ENCODE results near the gene POMP.

- TF ChIP-seq, protein P1, sequence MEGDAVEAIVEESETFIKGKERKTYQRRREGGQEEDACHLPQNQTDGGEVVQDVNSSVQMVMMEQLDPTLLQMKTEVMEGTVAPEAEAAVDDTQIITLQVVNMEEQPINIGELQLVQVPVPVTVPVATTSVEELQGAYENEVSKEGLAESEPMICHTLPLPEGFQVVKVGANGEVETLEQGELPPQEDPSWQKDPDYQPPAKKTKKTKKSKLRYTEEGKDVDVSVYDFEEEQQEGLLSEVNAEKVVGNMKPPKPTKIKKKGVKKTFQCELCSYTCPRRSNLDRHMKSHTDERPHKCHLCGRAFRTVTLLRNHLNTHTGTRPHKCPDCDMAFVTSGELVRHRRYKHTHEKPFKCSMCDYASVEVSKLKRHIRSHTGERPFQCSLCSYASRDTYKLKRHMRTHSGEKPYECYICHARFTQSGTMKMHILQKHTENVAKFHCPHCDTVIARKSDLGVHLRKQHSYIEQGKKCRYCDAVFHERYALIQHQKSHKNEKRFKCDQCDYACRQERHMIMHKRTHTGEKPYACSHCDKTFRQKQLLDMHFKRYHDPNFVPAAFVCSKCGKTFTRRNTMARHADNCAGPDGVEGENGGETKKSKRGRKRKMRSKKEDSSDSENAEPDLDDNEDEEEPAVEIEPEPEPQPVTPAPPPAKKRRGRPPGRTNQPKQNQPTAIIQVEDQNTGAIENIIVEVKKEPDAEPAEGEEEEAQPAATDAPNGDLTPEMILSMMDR (IDR thresholded peaks at IDR 0.05), result no peak
- TF ChIP-seq, protein P2, sequence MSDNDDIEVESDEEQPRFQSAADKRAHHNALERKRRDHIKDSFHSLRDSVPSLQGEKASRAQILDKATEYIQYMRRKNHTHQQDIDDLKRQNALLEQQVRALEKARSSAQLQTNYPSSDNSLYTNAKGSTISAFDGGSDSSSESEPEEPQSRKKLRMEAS (CRISPR knock-in tag; IDR thresholded peaks at IDR 0.05), result no peak
- TF ChIP-seq NR3C1 (CRISPR knock-in tag; conservative IDR thresholded peaks at IDR 0.05; ENCODE audit: low read depth) (no peak), IRF1 (CRISPR knock-in tag; IDR thresholded peaks at IDR 0.05) (no peak), TP53 (CRISPR knock-in tag; IDR thresholded peaks at IDR 0.05) (no peak), JUN (CRISPR knock-in tag; IDR thresholded peaks at IDR 0.05) (no peak), HMGXB4 (CRISPR knock-in tag; IDR thresholded peaks at IDR 0.05) (no peak), TEAD1 (CRISPR knock-in tag; IDR thresholded peaks at IDR 0.05) (no peak), KAT7 (CRISPR knock-in tag; IDR thresholded peaks at IDR 0.05; ENCODE audit: borderline replicate concordance) (no peak), PREB (CRISPR knock-in tag; IDR thresholded peaks at IDR 0.05; ENCODE audit: borderline replicate concordance) (no peak)
Observed at GRCh38 chr13:28719227-28720055, 60.5 kb downstream of the POMP start.
